Measurements from ENCODE around the gene GJA4.

GJA4 gene

DNA sequence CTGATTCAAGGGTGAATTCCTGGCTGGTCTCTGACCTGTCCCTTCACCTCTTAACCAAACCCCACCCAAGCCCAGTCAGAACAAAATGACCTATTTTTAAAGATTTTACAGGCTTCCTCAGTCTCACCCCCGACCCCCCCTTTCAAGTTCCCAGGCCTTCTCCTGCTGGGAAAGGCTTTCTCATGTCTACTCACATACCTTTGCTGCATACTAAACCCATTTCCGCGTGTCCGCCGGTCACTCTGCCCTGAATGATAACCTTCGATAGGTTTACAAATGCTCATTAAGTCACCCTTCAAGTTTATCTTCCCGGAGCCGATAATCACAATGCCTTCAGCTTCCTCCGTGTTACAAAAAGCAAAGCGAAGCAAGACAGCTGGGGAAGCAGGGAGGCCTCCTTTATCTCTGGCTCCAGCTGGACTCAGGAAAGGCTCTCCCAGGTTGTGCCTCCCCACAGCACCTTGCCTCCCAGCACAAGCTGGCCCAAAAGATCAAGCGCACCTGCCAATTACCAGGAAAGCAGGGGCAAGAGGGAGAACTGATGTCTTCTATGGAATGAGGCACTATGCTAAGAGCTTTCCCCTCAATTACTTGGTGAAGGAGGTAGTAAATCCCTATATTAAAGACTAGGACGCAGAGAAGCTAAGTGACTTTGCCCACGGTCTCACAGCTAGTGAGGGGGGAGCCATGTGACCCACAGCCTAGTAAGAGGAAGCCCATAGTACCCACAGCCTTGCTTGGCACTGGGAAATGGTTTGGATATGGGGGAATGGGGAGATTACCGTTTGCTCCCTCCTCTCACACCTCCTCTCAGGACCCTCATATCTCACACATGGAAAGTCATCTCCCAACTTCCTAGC, 50.8 kb downstream of the GJA4 start:
- DNase-seq (ENCODE audit: low read depth): no peak
- no peak overlapping the region for H3K4me3 ChIP-seq (ENCODE audit: low read depth, low read length)

DNA sequence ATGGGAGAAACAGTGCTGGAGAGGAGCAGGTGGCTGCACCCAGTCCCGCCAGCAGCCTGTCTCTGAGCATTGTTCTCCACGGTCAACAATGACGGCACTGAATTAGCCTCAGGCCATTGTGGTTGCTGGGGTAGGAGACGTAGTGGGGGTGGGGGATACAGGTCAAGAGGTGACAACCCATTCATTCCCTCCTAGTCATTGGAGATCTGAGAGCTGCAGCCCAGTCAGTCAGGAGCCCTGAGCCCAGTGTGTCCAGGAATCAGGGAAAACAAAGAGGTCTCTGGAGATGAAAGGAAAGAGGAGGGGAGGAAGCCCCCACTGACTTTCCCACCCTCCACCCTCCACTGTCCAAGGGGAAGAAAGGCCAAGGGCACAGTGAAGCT, 51.4 kb downstream of the GJA4 start:
- no peak overlapping the region for H3K4me3 ChIP-seq (ENCODE audit: low read depth, low read length)
- DNase-seq (ENCODE audit: low read depth): no peak

More for the DNA sequence above, 50.8 kb downstream of the GJA4 start:
- TF ChIP-seq, protein P1, sequence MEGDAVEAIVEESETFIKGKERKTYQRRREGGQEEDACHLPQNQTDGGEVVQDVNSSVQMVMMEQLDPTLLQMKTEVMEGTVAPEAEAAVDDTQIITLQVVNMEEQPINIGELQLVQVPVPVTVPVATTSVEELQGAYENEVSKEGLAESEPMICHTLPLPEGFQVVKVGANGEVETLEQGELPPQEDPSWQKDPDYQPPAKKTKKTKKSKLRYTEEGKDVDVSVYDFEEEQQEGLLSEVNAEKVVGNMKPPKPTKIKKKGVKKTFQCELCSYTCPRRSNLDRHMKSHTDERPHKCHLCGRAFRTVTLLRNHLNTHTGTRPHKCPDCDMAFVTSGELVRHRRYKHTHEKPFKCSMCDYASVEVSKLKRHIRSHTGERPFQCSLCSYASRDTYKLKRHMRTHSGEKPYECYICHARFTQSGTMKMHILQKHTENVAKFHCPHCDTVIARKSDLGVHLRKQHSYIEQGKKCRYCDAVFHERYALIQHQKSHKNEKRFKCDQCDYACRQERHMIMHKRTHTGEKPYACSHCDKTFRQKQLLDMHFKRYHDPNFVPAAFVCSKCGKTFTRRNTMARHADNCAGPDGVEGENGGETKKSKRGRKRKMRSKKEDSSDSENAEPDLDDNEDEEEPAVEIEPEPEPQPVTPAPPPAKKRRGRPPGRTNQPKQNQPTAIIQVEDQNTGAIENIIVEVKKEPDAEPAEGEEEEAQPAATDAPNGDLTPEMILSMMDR (IDR thresholded peaks at IDR 0.05; ENCODE audit: control insufficient read depth, extremely low read depth, insufficient read depth): no peak

More for the DNA sequence above, 51.4 kb downstream of the GJA4 start:
- TF ChIP-seq, protein P1 (IDR thresholded peaks at IDR 0.05; ENCODE audit: control insufficient read depth, extremely low read depth, insufficient read depth): no peak
